H1 (cell line): ENCODE measurements around the gene QRICH2.

Experiments used
- POLR2A ChIP-seq, 2 experiments: IDR thresholded peaks; 1 replicate in 1 of 2; 2 replicates in 1 of 2; pipeline ENCODE4 v1.6.1; 2011; ENCODE audit warnings: low read depth in 2 of 2, low read length in 2 of 2, mild to moderate bottlenecking in 2 of 2; ENCODE audit errors: control extremely low read depth in 1 of 2
- POLR2AphosphoS5 ChIP-seq: IDR thresholded peaks from 2 replicates; pipeline ENCODE4 v1.6.1; 2011; ENCODE audit warnings: low read depth, low read length
- TF ChIP-seq, protein P1 (sequence below), 3 experiments: IDR thresholded peaks; 1 replicate in 2 of 3; 2 replicates in 1 of 3; pipeline versions ENCODE4 v1.5.1 to v1.6.1; 2011; ENCODE audit warnings: low read length in 3 of 3, mild to moderate bottlenecking in 3 of 3, inconsistent platforms in 2 of 3, low read depth in 1 of 3, moderate library complexity in 1 of 3; ENCODE audit not compliant: insufficient read depth in 1 of 3; ENCODE audit errors: control extremely low read depth in 1 of 3

DNA sequence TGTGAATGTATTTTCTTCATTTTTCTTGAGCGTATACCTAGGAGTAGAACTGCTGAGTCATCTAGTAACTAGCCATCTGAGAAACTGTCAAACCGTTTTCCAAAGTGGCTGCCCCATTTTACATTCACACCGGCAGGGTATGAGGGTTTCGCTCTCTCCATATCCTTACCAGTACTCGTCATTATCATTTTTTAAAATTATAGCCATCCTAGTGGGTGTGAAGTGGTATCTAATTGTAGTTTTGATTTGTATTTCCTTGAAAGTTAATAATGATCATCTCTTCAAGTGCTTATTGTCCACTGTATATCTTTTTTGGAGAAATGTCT is 73.8 kb downstream of the QRICH2 start:
- no peak for TF ChIP-seq POLR2A (IDR thresholded peaks at IDR 0.05; ENCODE audit: control extremely low read depth in 1 of 2, low read depth in 2 of 2, low read length in 2 of 2)
- TF ChIP-seq, protein P1, sequence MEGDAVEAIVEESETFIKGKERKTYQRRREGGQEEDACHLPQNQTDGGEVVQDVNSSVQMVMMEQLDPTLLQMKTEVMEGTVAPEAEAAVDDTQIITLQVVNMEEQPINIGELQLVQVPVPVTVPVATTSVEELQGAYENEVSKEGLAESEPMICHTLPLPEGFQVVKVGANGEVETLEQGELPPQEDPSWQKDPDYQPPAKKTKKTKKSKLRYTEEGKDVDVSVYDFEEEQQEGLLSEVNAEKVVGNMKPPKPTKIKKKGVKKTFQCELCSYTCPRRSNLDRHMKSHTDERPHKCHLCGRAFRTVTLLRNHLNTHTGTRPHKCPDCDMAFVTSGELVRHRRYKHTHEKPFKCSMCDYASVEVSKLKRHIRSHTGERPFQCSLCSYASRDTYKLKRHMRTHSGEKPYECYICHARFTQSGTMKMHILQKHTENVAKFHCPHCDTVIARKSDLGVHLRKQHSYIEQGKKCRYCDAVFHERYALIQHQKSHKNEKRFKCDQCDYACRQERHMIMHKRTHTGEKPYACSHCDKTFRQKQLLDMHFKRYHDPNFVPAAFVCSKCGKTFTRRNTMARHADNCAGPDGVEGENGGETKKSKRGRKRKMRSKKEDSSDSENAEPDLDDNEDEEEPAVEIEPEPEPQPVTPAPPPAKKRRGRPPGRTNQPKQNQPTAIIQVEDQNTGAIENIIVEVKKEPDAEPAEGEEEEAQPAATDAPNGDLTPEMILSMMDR (IDR thresholded peaks at IDR 0.05; ENCODE audit: control extremely low read depth in 1 of 3, insufficient read depth in 1 of 3, low read depth in 1 of 3, low read length in 3 of 3): no peak
- TF ChIP-seq POLR2AphosphoS5: no peak
